Panc1 (cell line): ENCODE data around the gene NDRG4. TPM values are rescaled to one million over a fixed set of nuclear protein-coding genes. Genes with fewer than 3 reads are reported as not detected.
A peak's percentile ranks its signal among the peaks of the same experiment; 100 is the strongest.

Source experiments
- ATAC-seq: fragments of 200-7000 bp; cut with Tn5 transposase; 2 replicates; pipeline ENCODE4 v1.9.1; 2020; ENCODE audit warnings: mild to moderate bottlenecking, moderate library complexity
- BruUV-seq: library from RNA; stranded (reverse); fragments of 400-500 nt; replicated peaks from 2 replicates; lab custom pipeline; 2021; lab: Mats Ljungman, UMichigan
- CTCF ChIA-PET: fragments of 300-600 bp; sonication (Branson Sonifier 250); formaldehyde crosslinking; loops from one replicate; lab custom pipeline; 2022; ENCODE audit warnings: antibody characterized with exemption; lab: Charles Lee
- POLR2A ChIA-PET: fragments of 300-600 bp; sonication (Branson Sonifier 250); formaldehyde crosslinking; loops from one replicate; lab custom pipeline; 2022; ENCODE audit warnings: antibody characterized with exemption; lab: Charles Lee
- DNase-seq: peaks from one replicate; pipeline ENCODE4 v3.0.0-alpha.2; 2010; ENCODE audit warnings: low read depth, low spot score
- H3K27ac ChIP-seq: 2 replicates; pipeline ENCODE4 v1.5.1; 2011; ENCODE audit warnings: mild to moderate bottlenecking, low read length, inconsistent platforms
- H3K27me3 ChIP-seq: fragments of 200-500 bp; sonication (Bioruptor generic); 2 replicates; pipeline ENCODE4 v1.6.0; 2014; ENCODE audit warnings: low read length, inconsistent platforms; ENCODE audit not compliant: control insufficient read depth, insufficient read depth
- H3K36me3 ChIP-seq: fragments of 200-500 bp; sonication (Bioruptor generic); 2 replicates; pipeline ENCODE4 v1.5.1; 2014; ENCODE audit warnings: inconsistent platforms, mild to moderate bottlenecking, low read length, moderate library complexity; ENCODE audit not compliant: control insufficient read depth, insufficient read depth
- H3K4me1 ChIP-seq: 2 replicates; pipeline ENCODE4 v1.5.1; 2011; ENCODE audit warnings: inconsistent platforms, mild to moderate bottlenecking, low read length, moderate library complexity; ENCODE audit not compliant: control insufficient read depth, insufficient read depth
- H3K4me3 ChIP-seq, 2 experiments: 2 replicates each; pipeline ENCODE4 v1.5.1; 2011 to 2012; ENCODE audit warnings: low read depth in 2 of 2, low read length in 2 of 2, mild to moderate bottlenecking in 2 of 2, inconsistent platforms in 1 of 2, moderate library complexity in 1 of 2
- H3K9me3 ChIP-seq: fragments of 200-500 bp; sonication (Bioruptor generic); 2 replicates; pipeline ENCODE4 v1.5.1; 2014; ENCODE audit warnings: low read depth, mild to moderate bottlenecking, inconsistent platforms, low read length, moderate library complexity; ENCODE audit not compliant: control insufficient read depth, insufficient read depth
- POLR2AphosphoS5 ChIP-seq: IDR thresholded peaks from 2 replicates; pipeline ENCODE4 v1.6.1; 2012; ENCODE audit warnings: mild to moderate bottlenecking, low read depth, low read length, moderate library complexity
- REST ChIP-seq, 2 experiments: IDR thresholded peaks; 2 replicates each; pipeline ENCODE4 v1.6.1; 2011 to 2012; ENCODE audit warnings: low read depth in 2 of 2, control low read depth in 1 of 2, low read length in 1 of 2, mild to moderate bottlenecking in 1 of 2, moderate library complexity in 1 of 2; ENCODE audit not compliant: insufficient read depth in 1 of 2
- SIN3A ChIP-seq: IDR thresholded peaks from 2 replicates; pipeline ENCODE4 v1.6.1; 2012; ENCODE audit warnings: low read depth, mild to moderate bottlenecking, low read length, moderate library complexity, borderline replicate concordance; ENCODE audit not compliant: insufficient read depth
- TCF7L2 ChIP-seq: IDR thresholded peaks from 2 replicates; pipeline ENCODE4 v1.6.1; 2011; ENCODE audit warnings: mild to moderate bottlenecking, low read depth, low read length, inconsistent platforms
- in situ Hi-C: cut with HindIII; loops from 2 replicates; pipeline ENCODE4 v1.10.0; 2016; ENCODE audit warnings: low sequenced_read_pairs, low pct_unique_long_range_greater_than_20kb
- intact Hi-C: fragments of 100-400 bp; cut with micrococcal nuclease; formaldehyde crosslinking; loops from one replicate; pipeline ENCODE4 v1.10.0; 2022; ENCODE audit not compliant: unreplicated experiment
- total RNA-seq: library from RNA; stranded (reverse); gene quantifications from one replicate; pipeline ENCODE4 v1.2.1, GENCODE V29; 2021; ENCODE audit not compliant: unreplicated experiment
- TF ChIP-seq, protein P1 (sequence below): fragments of 450-650 bp; IDR thresholded peaks from 2 replicates; pipeline ENCODE4 v1.5.1; 2017; ENCODE audit warnings: mild to moderate bottlenecking

Gene NDRG4
- total RNA-seq, 1 experiment from 2014 or later: 5.1 TPM

DNA sequence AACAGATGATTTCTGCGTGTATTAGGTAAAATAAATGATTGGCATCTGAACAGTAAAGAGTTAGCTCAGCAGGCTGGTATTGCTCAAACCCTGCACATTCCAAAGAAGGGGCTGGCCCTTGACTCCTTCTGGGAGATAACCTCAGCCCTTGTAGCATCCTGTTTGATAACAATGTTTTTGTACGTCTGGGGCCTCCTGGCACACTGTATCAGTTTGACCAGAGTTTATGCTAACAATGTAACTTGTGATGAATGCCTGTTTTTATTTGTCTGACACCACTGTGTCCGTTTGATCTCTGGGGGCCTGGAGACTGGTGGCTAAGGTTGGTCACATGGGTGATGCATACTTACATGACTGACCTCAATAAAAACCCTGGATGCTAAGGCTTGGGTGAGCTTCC is 43.8 kb upstream of the NDRG4 start:
- in situ Hi-C loops: no loop called here
- no TSS peak for BruUV-seq
- no peak for ATAC-seq

DNA sequence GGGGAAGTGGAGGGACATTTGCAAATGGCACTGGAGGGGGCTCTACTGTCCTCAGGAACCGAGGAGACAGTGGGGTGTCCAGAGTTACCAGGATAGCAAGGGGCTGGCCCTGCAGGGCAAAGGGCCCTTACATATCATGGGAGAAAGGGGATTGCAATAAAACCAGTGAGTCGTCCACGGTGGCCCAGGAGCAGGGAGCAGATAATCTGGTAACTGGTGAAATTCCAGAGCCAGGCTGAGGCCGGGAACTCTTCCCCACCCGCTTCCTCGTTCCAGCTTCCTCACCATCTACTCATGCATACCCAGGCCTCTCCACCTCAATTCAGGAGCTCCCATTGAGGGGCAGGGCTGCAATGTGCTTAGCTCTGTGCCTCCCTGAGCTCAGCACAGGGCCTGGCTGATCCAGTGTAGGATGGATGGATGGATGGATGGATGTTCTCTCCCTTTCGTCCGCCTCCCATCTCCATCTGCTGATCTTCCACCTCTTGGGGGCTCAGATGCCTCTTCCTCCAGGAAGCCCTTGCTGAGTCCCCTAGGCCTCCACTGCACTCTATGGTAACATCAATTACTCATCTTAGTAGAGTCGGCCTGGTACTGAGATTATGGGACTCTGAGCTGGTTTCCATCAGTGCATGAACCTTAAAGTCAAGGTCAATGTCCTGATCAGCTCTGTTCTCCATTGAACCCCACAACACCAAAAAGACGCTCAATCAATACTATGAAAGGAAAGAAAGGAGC is 41.2 kb upstream of the NDRG4 start:
- H3K27ac ChIP-seq: peak overlapping the region; percentile 12; the same call in 1 of the 2 replicates
- intact Hi-C loops (no loop called here), in situ Hi-C loops (no loop called here)
- no peaks in the 10 kb centered on the region for H3K9me3 ChIP-seq
- TF ChIP-seq REST (IDR thresholded peaks at IDR 0.05; ENCODE audit: insufficient read depth in 1 of 2, low read depth in 2 of 2, low read length in 1 of 2): no peak
- TF ChIP-seq SIN3A: no peak
- TF ChIP-seq, protein P1, sequence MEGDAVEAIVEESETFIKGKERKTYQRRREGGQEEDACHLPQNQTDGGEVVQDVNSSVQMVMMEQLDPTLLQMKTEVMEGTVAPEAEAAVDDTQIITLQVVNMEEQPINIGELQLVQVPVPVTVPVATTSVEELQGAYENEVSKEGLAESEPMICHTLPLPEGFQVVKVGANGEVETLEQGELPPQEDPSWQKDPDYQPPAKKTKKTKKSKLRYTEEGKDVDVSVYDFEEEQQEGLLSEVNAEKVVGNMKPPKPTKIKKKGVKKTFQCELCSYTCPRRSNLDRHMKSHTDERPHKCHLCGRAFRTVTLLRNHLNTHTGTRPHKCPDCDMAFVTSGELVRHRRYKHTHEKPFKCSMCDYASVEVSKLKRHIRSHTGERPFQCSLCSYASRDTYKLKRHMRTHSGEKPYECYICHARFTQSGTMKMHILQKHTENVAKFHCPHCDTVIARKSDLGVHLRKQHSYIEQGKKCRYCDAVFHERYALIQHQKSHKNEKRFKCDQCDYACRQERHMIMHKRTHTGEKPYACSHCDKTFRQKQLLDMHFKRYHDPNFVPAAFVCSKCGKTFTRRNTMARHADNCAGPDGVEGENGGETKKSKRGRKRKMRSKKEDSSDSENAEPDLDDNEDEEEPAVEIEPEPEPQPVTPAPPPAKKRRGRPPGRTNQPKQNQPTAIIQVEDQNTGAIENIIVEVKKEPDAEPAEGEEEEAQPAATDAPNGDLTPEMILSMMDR: no peak
- no peak for TF ChIP-seq TCF7L2
- TF ChIP-seq POLR2AphosphoS5: no peak
- BruUV-seq: no TSS peak
- H3K27me3 ChIP-seq: no peaks in the 10 kb centered on the region
- no peaks in the 10 kb centered on the region for H3K36me3 ChIP-seq
- DNase-seq: no peak
- H3K4me1 ChIP-seq: peaks cover 8% of the 10 kb centered on the region
- no peak overlapping the region for H3K4me3 ChIP-seq
- ATAC-seq: no peak
- ChIA-PET CTCF (no interaction called here), POLR2A (interaction anchor here (0.8 kb wide), 1 partner anchor 97 kb away, joined by 3 read pairs; no protein-coding TSS in a partner anchor)

More for the DNA sequence above, 43.8 kb upstream of the NDRG4 start:
- ChIA-PET CTCF (no interaction called here), POLR2A (no interaction called here)
- Histone ChIP-seq H3K27me3 (no peaks in the 10 kb centered on the region), H3K27ac (no peak overlapping the region), H3K4me1 (peaks cover 8% of the 10 kb centered on the region), H3K4me3 (no peak overlapping the region), H3K36me3 (no peaks in the 10 kb centered on the region), H3K9me3 (no peaks in the 10 kb centered on the region)
- TF ChIP-seq, protein P1: no peak
- intact Hi-C loops: no loop called here
- no peak for DNase-seq
